Measurements from ENCODE around the gene TMPRSS11B.

GRCh38 chr4:68291256-68291655 is 45.8 kb upstream of the TMPRSS11B start:
- TF ChIP-seq CTCF (IDR thresholded peaks at IDR 0.05) = no peak
- no peak for TF ChIP-seq POLR2A (IDR thresholded peaks at IDR 0.05)
